Brain pericyte (primary cell): Measurements from ENCODE around the gene SCEL.
"Not testable (repeated sequence)": the region's sequence is repeated elsewhere in the genome, so short reads cannot be mapped to it uniquely, and the experiment has no call there.

Experiments
- DNase-seq: peaks from one replicate; pipeline ENCODE4 v3.0.0-alpha.2; 2012; ENCODE audit warnings: low read depth, low spot score

SCEL gene

DNA sequence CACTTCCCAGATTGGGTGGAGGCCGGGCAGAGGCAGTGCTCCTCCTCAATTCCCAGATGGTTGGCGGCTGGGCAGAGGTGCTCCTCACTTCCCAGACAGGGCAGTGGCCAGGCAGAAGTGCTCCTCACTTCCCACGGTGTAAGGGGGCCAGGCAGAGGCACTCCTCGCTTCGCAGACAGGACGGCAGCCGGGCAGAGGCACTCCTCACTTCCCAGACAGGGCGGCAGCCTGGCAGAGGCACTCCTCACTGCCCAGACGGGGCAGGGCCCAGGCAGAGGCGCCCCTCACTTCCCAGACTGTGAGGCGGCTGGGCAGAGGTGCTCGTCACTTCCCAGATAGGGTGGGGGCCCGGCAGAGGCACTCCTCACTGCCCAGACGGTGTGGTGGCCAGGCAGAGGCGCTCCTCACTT lies 125.3 kb downstream of the SCEL start:
- DNase-seq = no peak

- DNase-seq = not testable (repeated sequence)
Measured at GRCh38 chr13:77662301-77662700, 126.8 kb downstream of the SCEL start.

DNA sequence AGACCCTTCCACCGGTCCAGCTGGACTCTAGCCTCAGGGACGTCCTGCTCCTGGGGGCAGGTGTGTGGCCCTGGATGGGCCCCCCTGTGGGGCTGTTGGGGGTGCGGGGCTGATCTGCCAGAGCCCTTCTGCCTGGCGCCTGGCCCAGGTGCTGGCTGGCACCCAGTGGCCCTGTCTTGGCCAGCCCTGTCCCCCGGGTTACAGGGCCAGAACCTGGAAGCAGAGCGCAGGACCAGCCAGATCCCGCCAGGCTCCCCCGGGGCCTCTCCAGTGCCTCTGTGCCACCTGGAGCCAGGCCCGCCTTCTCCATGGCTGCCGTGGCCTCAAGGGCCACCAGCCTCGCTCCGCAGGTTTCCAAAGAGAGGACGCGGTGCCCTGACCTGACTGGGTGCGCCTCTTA lies 127.3 kb downstream of the SCEL start:
- not testable (repeated sequence) for DNase-seq

DNA sequence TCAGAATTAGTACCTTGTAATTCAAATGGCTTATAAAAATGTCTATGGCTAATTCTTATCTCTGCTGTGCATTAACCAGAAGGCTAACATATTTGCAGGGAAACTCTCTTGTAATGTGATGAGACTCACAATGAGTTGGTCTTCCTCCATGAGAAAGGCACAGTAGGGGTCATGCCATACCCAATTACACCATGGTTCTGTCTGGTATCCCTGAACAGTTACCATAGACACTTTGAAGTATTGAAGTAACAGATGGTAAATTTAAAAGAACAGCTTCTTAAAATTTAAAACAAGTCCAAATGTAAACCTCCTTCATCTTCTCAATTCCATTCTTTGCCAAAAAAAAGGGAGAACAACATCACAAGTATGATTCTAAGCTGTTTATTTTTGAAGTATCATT lies 139.3 kb downstream of the SCEL start:
- DNase-seq = no peak

GRCh38 chr13:77678691-77679235 lies 143.3 kb downstream of the SCEL start:
- DNase-seq = no peak

- DNase-seq = no peak
Measured at GRCh38 chr13:77687799-77688198, 152.3 kb downstream of the SCEL start.

GRCh38 chr13:77691871-77692270 lies 156.4 kb downstream of the SCEL start:
- no peak for DNase-seq

- no peak for DNase-seq
Measured at GRCh38 chr13:77692746-77693448, 157.4 kb downstream of the SCEL start.

DNA sequence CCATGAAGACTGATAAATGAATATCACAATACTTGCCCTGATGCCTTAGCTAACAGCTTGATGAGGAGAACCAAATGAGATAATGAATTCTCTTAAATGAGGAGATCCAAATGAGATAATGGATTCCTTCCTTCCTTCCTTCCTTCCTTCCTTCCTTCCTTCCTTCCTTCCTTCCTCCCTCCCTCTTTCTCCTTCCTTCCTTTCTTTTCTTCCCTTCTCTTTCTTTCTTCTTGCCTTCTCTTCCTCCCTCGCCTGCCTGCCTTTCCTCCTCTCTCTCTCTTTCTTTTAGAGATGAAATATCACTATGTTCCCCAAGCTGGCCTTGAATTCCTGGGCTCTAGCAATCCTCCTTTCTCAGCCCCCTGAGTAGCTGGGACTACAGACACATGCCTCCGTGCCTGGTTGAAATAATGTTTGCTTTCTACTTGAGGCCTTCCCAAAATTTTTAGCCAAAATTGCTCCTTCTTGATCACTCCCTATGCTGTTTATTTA lies 158.0 kb downstream of the SCEL start:
- DNase-seq = no peak
